Liver (tissue), 9 donors: ENCODE results near the gene SLC22A31. TPM values are rescaled to one million over a fixed set of nuclear protein-coding genes. Genes with fewer than 3 reads are reported as not detected.

Source experiments
- DNase-seq: peaks from one replicate; pipeline ENCODE4 v3.0.0-alpha.2; 2017; ENCODE audit warnings: low spot score
- H3K27ac ChIP-seq, 2 donors: one replicate each; pipeline ENCODE4 v1.7.0; 2013; ENCODE audit warnings: inconsistent platforms in 2 of 2, low read length in 2 of 2, control low read depth in 1 of 2, low read depth in 1 of 2, mild to moderate bottlenecking in 1 of 2
- H3K27me3 ChIP-seq, 4 donors: one replicate each; pipeline versions ENCODE4 v1.6.1 to v1.7.0; 2013; ENCODE audit warnings: low read length in 3 of 4, inconsistent platforms in 1 of 4, mild to moderate bottlenecking in 1 of 4, moderate library complexity in 1 of 4; ENCODE audit not compliant: control insufficient read depth in 4 of 4, insufficient read depth in 4 of 4
- H3K36me3 ChIP-seq, 4 donors: one replicate each; pipeline versions ENCODE4 v1.6.1 to v1.7.0; 2013; ENCODE audit warnings: low read length in 3 of 4, mild to moderate bottlenecking in 3 of 4, low read depth in 1 of 4, moderate library complexity in 1 of 4; ENCODE audit not compliant: control insufficient read depth in 4 of 4, insufficient read depth in 3 of 4
- H3K4me1 ChIP-seq, 4 donors: one replicate each; pipeline versions ENCODE4 v1.6.1 to v1.7.0; 2013; ENCODE audit warnings: low read length in 3 of 4, mild to moderate bottlenecking in 3 of 4, moderate library complexity in 1 of 4; ENCODE audit not compliant: control insufficient read depth in 4 of 4, insufficient read depth in 4 of 4
- H3K4me3 ChIP-seq, 3 donors: one replicate each; pipeline versions ENCODE4 v1.6.1 to v1.7.0; 2013; ENCODE audit warnings: low read length in 3 of 3, control low read depth in 1 of 3, low read depth in 1 of 3, mild to moderate bottlenecking in 1 of 3
- H3K9ac ChIP-seq, 2 donors: one replicate each; pipeline ENCODE4 v1.7.0; 2013; ENCODE audit warnings: low read length in 2 of 2, mild to moderate bottlenecking in 2 of 2, moderate library complexity in 2 of 2, control low read depth in 1 of 2, low read depth in 1 of 2
- H3K9me3 ChIP-seq, 4 donors: one replicate each; pipeline versions ENCODE4 v1.6.1 to v1.7.0; 2013; ENCODE audit warnings: low read length in 3 of 4; ENCODE audit not compliant: control insufficient read depth in 4 of 4
- ATF3 ChIP-seq: IDR thresholded peaks from 2 replicates; pipeline ENCODE4 v1.6.1; 2016; ENCODE audit warnings: antibody characterized with exemption
- CTCF ChIP-seq: fragments of 150-350 bp; IDR thresholded peaks from 2 replicates; pipeline ENCODE4 v1.5.1; 2017; ENCODE audit warnings: improper control_type of control experiment, low read depth, low read length; ENCODE audit not compliant: missing input control
- EGR1 ChIP-seq, 2 donors: IDR thresholded peaks; 2 replicates each; pipeline ENCODE4 v1.6.1; 2016 to 2018; ENCODE audit warnings: antibody characterized with exemption in 2 of 2, low read depth in 2 of 2
- FOXA1 ChIP-seq: IDR thresholded peaks from 2 replicates; pipeline ENCODE4 v1.6.1; 2016; ENCODE audit warnings: antibody characterized with exemption
- FOXA2 ChIP-seq: IDR thresholded peaks from 2 replicates; pipeline ENCODE4 v1.6.1; 2016; ENCODE audit warnings: antibody characterized with exemption
- GABPA ChIP-seq, 2 donors: IDR thresholded peaks in 1 of 2; conservative IDR thresholded peaks in 1 of 2; 2 replicates each; pipeline ENCODE4 v1.6.1; 2016; ENCODE audit warnings: antibody characterized with exemption in 2 of 2, mild to moderate bottlenecking in 1 of 2, moderate library complexity in 1 of 2
- HNF4A ChIP-seq, 2 donors: conservative IDR thresholded peaks; 2 replicates each; pipeline ENCODE4 v1.6.1; 2016; ENCODE audit warnings: antibody characterized with exemption in 2 of 2, mild to moderate bottlenecking in 2 of 2
- JUND ChIP-seq, 2 donors: IDR thresholded peaks; 2 replicates each; pipeline ENCODE4 v1.6.1; 2016; ENCODE audit warnings: antibody characterized with exemption in 2 of 2
- MAX ChIP-seq: IDR thresholded peaks from 2 replicates; pipeline ENCODE4 v1.6.1; 2016; ENCODE audit warnings: antibody characterized with exemption
- NR2F2 ChIP-seq: IDR thresholded peaks from 2 replicates; pipeline ENCODE4 v1.6.1; 2016; ENCODE audit warnings: antibody characterized with exemption
- REST ChIP-seq: IDR thresholded peaks from 2 replicates; pipeline ENCODE4 v1.6.1; 2016; ENCODE audit warnings: antibody characterized with exemption, mild to moderate bottlenecking
- SP1 ChIP-seq: IDR thresholded peaks from 2 replicates; pipeline ENCODE4 v1.6.1; 2018; ENCODE audit warnings: antibody characterized with exemption, mild to moderate bottlenecking
- TAF1 ChIP-seq: conservative IDR thresholded peaks from 2 replicates; pipeline ENCODE4 v1.6.1; 2016; ENCODE audit warnings: antibody characterized with exemption, mild to moderate bottlenecking
- ZBTB33 ChIP-seq: IDR thresholded peaks from 2 replicates; pipeline ENCODE4 v1.6.1; 2016; ENCODE audit warnings: antibody characterized with exemption
- WGBS: extraction: QIAGEN DNeasy Blood & Tissue Kit; methylation state at CpG from one replicate; pipeline ENCODE4 v1.1.7; 2013; 5-methylcytosine and 5-hydroxymethylcytosine counted together
- polyA plus RNA-seq, 2 donors: library from polyadenylated mRNA; stranded (reverse) in 1 of 2; unstranded in 1 of 2; fragments of 200-250 nt in 1 of 2; fragments of >200 nt in 1 of 2; fragmentation: Nextera tagmentation in 1 of 2; extraction: Ambion mirVana in 1 of 2; gene quantifications; one replicate each; pipeline versions ENCODE4 v1.2.1 to v1.2.3, GENCODE V29; 2013 to 2015
- total RNA-seq, 2 donors: library from RNA; depleted of rRNA; stranded (reverse); fragments of >200 nt; gene quantifications; one replicate each; pipeline ENCODE4 v1.2.3, GENCODE V29; 2014
- donor health status: healthy.
- donor health status: healthy.
- donor health status: healthy.
- donor health status: healthy.
- donor health status: healthy.

SLC22A31 gene
- total and polyA plus RNA-seq, 4 donors = 0.15 to 0.50 (median 0.48) TPM; not detected in 1

GRCh38 chr16:89202422-89203215 lies 2.3 kb upstream of the SLC22A31 start:
- WGBS = 47% methylated on average over 49 of the region's 49 CpGs
- DNase-seq = no peak
- Histone ChIP-seq H3K36me3 (no peaks in the 10 kb centered on the region), H3K9ac (no peak overlapping the region), H3K4me3 (no peak overlapping the region), H3K9me3 (peaks cover 0 to 6% (median 1%) of the 10 kb centered on the region in 4 donors), H3K27ac (no peak overlapping the region), H3K4me1 (peaks cover 0 to 10% (median 9%) of the 10 kb centered on the region in 4 donors), H3K27me3 (peaks cover 0 to 13% (median 10%) of the 10 kb centered on the region in 4 donors)
- TF ChIP-seq JUND (IDR thresholded peaks at IDR 0.05) (no peak), REST (no peak), CTCF (no peak), ZBTB33 (no peak), HNF4A (conservative IDR thresholded peaks at IDR 0.05) (no peak), ATF3 (no peak), TAF1 (no peak), MAX (no peak), FOXA1 (no peak), EGR1 (IDR thresholded peaks at IDR 0.05; ENCODE audit: low read depth in 2 of 2) (no peak)

GRCh38 chr16:89201439-89202377 lies 1.4 kb upstream of the SLC22A31 start:
- no peaks in the 10 kb centered on the region for H3K36me3 ChIP-seq
- DNase-seq = peak; percentile 81
- no peak overlapping the region for H3K27ac ChIP-seq
- H3K9ac ChIP-seq = no peak overlapping the region
- peak overlapping the region in 1 of 3 donors; percentile 41 for H3K4me3 ChIP-seq
- peaks cover 0 to 10% (median 9%) of the 10 kb centered on the region in 4 donors for H3K4me1 ChIP-seq
- H3K9me3 ChIP-seq = peaks cover 0 to 6% (median 1%) of the 10 kb centered on the region in 4 donors
- WGBS = 6% methylated on average over 111 of the region's 111 CpGs
- peaks cover 0 to 13% (median 10%) of the 10 kb centered on the region in 4 donors for H3K27me3 ChIP-seq
- TF ChIP-seq FOXA1 = no peak
- no peak for TF ChIP-seq MAX
- TF ChIP-seq SP1 = no peak
- no peak for TF ChIP-seq GABPA (IDR thresholded peaks at IDR 0.05 in 1 of 2, conservative IDR thresholded peaks at IDR 0.05 in 1 of 2)
- no peak for TF ChIP-seq ZBTB33
- TF ChIP-seq FOXA2 = no peak
- TF ChIP-seq NR2F2 = no peak
